ENCODE measurements around the gene PARP2. TPM values are rescaled to one million over a fixed set of nuclear protein-coding genes. Genes with fewer than 3 reads are reported as not detected.

PARP2 gene
- total and polyA plus RNA-seq, 10 donors = 9.1 to 25.0 (median 14.7) TPM

- intact Hi-C loops (cut with DNase I; ENCODE audit: low total_unique reads) = no loop called here
- 84 to 95% (median 93%) methylated on average over 6 of the region's 6 CpGs for WGBS, 5 donors
- no peak for DNase-seq
- Histone ChIP-seq H3K4me1 (no peaks in the 10 kb centered on the region), H3K4me3 (no peak overlapping the region), H3K9me3 (no peaks in the 10 kb centered on the region), H3K27me3 (replicated peaks in 1 of 7) (no peaks in the 10 kb centered on the region), H3K27ac (no peak overlapping the region), H3K36me3 (peaks cover 8 to 100% (median 100%) of the 10 kb centered on the region in 6 donors)
- TF ChIP-seq POLR2A (IDR thresholded peaks at IDR 0.05) (no peak), POLR2AphosphoS5 (IDR thresholded peaks at IDR 0.05) (no peak)
- TF ChIP-seq, protein P1, sequence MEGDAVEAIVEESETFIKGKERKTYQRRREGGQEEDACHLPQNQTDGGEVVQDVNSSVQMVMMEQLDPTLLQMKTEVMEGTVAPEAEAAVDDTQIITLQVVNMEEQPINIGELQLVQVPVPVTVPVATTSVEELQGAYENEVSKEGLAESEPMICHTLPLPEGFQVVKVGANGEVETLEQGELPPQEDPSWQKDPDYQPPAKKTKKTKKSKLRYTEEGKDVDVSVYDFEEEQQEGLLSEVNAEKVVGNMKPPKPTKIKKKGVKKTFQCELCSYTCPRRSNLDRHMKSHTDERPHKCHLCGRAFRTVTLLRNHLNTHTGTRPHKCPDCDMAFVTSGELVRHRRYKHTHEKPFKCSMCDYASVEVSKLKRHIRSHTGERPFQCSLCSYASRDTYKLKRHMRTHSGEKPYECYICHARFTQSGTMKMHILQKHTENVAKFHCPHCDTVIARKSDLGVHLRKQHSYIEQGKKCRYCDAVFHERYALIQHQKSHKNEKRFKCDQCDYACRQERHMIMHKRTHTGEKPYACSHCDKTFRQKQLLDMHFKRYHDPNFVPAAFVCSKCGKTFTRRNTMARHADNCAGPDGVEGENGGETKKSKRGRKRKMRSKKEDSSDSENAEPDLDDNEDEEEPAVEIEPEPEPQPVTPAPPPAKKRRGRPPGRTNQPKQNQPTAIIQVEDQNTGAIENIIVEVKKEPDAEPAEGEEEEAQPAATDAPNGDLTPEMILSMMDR (IDR thresholded peaks at IDR 0.05 in 8 of 11, conservative IDR thresholded peaks at IDR 0.05 in 3 of 11) = no peak
Observed at GRCh38 chr14:20380681-20381080, 37.2 kb downstream of the PARP2 start.

GRCh38 chr14:20381341-20381740, 37.9 kb downstream of the PARP2 start:
- H3K27me3 ChIP-seq (replicated peaks in 1 of 7) = no peaks in the 10 kb centered on the region
- no peaks in the 10 kb centered on the region for H3K9me3 ChIP-seq
- no peak for DNase-seq
- no peak overlapping the region for H3K4me3 ChIP-seq
- TF ChIP-seq, protein P1 (IDR thresholded peaks at IDR 0.05 in 8 of 11, conservative IDR thresholded peaks at IDR 0.05 in 3 of 11) = no peak
- peak in 1 of 3 donors; percentile 25 for TF ChIP-seq POLR2AphosphoS5 (IDR thresholded peaks at IDR 0.05)
- intact Hi-C loops (cut with DNase I; ENCODE audit: low total_unique reads) = no loop called here
- H3K4me1 ChIP-seq = no peaks in the 10 kb centered on the region
- H3K36me3 ChIP-seq = peaks cover 8 to 100% (median 100%) of the 10 kb centered on the region in 6 donors
- H3K27ac ChIP-seq = no peak overlapping the region
- WGBS, 5 donors = 72 to 90% (median 82%) methylated on average over 7 of the region's 7 CpGs

- Histone ChIP-seq H3K9me3 (no peaks in the 10 kb centered on the region), H3K27ac (no peak overlapping the region), H3K36me3 (peaks cover 8 to 100% (median 97%) of the 10 kb centered on the region in 6 donors), H3K4me1 (no peaks in the 10 kb centered on the region), H3K27me3 (replicated peaks in 1 of 7) (no peaks in the 10 kb centered on the region), H3K4me3 (no peak overlapping the region)
- DNase-seq = no peak
- intact Hi-C loops (cut with DNase I; ENCODE audit: low total_unique reads) = no loop called here
- TF ChIP-seq, protein P1 (IDR thresholded peaks at IDR 0.05 in 8 of 11, conservative IDR thresholded peaks at IDR 0.05 in 3 of 11) = no peak
- no peak for TF ChIP-seq POLR2A (IDR thresholded peaks at IDR 0.05)
- TF ChIP-seq POLR2AphosphoS5 (IDR thresholded peaks at IDR 0.05) = no peak
- WGBS, 5 donors = 91 to 97% (median 94%) methylated on average over 12 of the region's 12 CpGs
Observed at GRCh38 chr14:20382526-20382925, 39.1 kb downstream of the PARP2 start.

DNA sequence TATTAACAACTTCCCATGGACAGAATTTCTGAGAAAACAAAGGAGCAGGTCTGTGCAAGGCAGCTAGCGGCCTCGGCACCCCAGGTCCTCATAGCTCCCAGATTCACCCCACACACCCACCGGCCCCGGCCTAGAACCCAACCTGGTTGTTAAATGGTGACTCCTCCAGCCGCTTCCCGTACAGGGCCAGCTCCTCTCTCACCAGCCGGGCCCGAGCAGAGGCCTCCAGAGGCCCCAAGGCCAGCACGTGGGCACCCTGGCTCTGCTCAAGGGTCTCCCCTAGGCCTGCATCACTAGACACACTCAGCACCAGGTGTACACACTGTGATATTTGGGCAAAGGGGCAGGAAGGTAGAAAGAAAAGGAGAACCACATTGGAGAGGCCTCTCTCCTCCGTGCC, 39.6 kb downstream of the PARP2 start:
- TF ChIP-seq POLR2AphosphoS5 (IDR thresholded peaks at IDR 0.05) = no peak
- TF ChIP-seq, protein P1 (IDR thresholded peaks at IDR 0.05 in 8 of 11, conservative IDR thresholded peaks at IDR 0.05 in 3 of 11) = no peak
- DNase-seq = no peak

More for the DNA sequence above, 39.6 kb downstream of the PARP2 start:
- Histone ChIP-seq H3K9me3 (no peaks in the 10 kb centered on the region), H3K27ac (no peak overlapping the region), H3K4me3 (no peak overlapping the region), H3K4me1 (peaks cover 0 to 5% (median 0%) of the 10 kb centered on the region in 6 donors), H3K27me3 (replicated peaks in 1 of 7) (no peaks in the 10 kb centered on the region), H3K36me3 (peaks cover 8 to 100% (median 97%) of the 10 kb centered on the region in 6 donors)
- WGBS, 5 donors = 95 to 97% (median 96%) methylated on average over 10 of the region's 10 CpGs
- intact Hi-C loops (cut with DNase I; ENCODE audit: low total_unique reads) = no loop called here

Data from spleen (tissue), 11 donors.